GM23338 (cell line): ENCODE measurements around the gene ABCF3.

Source experiments
- CREB1 ChIP-seq: fragments of 250-450 bp; sonication (Bioruptor Pico); IDR thresholded peaks from 2 replicates; pipeline ENCODE4 v1.5.0; 2020; ENCODE audit warnings: low read depth, mild to moderate bottlenecking, moderate library complexity
- EZH2 ChIP-seq: fragments of 200-600 bp; sonication (generic); IDR thresholded peaks from one replicate; pipeline ENCODE4 v1.8.0; 2017; ENCODE audit warnings: antibody characterized with exemption, mild to moderate bottlenecking, low read depth; ENCODE audit not compliant: unreplicated experiment
- JUNB ChIP-seq: IDR thresholded peaks from one replicate; pipeline ENCODE4 v1.6.1; 2016; ENCODE audit warnings: antibody characterized with exemption; ENCODE audit not compliant: unreplicated experiment
- POLR2AphosphoS5 ChIP-seq: IDR thresholded peaks from 2 replicates; pipeline ENCODE4 v1.6.1; 2016; ENCODE audit warnings: antibody characterized with exemption, low read depth
- ZNF114 ChIP-seq: fragments of 250-450 bp; sonication (Bioruptor Pico); IDR thresholded peaks from 2 replicates; pipeline ENCODE4 v1.5.0; 2020; ENCODE audit warnings: mild to moderate bottlenecking, moderate library complexity
- ZNF331 ChIP-seq: fragments of 250-450 bp; sonication (Bioruptor Pico); IDR thresholded peaks from 2 replicates; pipeline ENCODE4 v1.5.0; 2020; ENCODE audit warnings: low read depth, mild to moderate bottlenecking, moderate library complexity
- TF ChIP-seq, protein P1 (sequence below), 2 experiments: fragments of 200-600 bp in 1 of 2; sonication (generic) in 1 of 2; conservative IDR thresholded peaks; 2 replicates each; pipeline versions ENCODE4 v1.5.1 to v1.6.1; 2016 to 2017; ENCODE audit warnings: antibody characterized with exemption in 2 of 2, low read depth in 2 of 2, mild to moderate bottlenecking in 2 of 2, moderate library complexity in 1 of 2
- TF ChIP-seq, protein P2 (sequence below): IDR thresholded peaks from one replicate; pipeline ENCODE4 v1.6.1; 2018; ENCODE audit warnings: antibody characterized with exemption; ENCODE audit not compliant: unreplicated experiment

DNA sequence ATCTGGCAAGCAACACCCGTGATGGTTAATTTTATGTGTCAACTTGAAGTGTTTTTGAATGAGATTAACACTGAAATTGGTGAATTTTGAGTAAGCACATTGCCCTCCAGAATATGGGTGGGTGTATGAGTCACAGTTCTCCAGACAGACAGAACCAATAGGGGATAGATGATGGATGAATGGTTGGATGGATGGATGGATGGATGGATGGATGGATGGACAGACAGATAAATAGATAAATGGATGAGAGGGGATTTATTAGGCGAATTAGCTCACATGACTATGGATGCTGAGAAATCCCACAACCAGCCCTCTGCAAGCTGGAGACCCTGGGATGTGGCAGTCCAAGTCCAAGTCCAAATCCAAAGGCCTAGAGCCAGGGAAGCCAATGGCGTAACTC is 37.9 kb downstream of the ABCF3 start:
- TF ChIP-seq, protein P1, sequence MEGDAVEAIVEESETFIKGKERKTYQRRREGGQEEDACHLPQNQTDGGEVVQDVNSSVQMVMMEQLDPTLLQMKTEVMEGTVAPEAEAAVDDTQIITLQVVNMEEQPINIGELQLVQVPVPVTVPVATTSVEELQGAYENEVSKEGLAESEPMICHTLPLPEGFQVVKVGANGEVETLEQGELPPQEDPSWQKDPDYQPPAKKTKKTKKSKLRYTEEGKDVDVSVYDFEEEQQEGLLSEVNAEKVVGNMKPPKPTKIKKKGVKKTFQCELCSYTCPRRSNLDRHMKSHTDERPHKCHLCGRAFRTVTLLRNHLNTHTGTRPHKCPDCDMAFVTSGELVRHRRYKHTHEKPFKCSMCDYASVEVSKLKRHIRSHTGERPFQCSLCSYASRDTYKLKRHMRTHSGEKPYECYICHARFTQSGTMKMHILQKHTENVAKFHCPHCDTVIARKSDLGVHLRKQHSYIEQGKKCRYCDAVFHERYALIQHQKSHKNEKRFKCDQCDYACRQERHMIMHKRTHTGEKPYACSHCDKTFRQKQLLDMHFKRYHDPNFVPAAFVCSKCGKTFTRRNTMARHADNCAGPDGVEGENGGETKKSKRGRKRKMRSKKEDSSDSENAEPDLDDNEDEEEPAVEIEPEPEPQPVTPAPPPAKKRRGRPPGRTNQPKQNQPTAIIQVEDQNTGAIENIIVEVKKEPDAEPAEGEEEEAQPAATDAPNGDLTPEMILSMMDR (conservative IDR thresholded peaks at IDR 0.05; ENCODE audit: low read depth in 2 of 2): no peak
- TF ChIP-seq, protein P2, sequence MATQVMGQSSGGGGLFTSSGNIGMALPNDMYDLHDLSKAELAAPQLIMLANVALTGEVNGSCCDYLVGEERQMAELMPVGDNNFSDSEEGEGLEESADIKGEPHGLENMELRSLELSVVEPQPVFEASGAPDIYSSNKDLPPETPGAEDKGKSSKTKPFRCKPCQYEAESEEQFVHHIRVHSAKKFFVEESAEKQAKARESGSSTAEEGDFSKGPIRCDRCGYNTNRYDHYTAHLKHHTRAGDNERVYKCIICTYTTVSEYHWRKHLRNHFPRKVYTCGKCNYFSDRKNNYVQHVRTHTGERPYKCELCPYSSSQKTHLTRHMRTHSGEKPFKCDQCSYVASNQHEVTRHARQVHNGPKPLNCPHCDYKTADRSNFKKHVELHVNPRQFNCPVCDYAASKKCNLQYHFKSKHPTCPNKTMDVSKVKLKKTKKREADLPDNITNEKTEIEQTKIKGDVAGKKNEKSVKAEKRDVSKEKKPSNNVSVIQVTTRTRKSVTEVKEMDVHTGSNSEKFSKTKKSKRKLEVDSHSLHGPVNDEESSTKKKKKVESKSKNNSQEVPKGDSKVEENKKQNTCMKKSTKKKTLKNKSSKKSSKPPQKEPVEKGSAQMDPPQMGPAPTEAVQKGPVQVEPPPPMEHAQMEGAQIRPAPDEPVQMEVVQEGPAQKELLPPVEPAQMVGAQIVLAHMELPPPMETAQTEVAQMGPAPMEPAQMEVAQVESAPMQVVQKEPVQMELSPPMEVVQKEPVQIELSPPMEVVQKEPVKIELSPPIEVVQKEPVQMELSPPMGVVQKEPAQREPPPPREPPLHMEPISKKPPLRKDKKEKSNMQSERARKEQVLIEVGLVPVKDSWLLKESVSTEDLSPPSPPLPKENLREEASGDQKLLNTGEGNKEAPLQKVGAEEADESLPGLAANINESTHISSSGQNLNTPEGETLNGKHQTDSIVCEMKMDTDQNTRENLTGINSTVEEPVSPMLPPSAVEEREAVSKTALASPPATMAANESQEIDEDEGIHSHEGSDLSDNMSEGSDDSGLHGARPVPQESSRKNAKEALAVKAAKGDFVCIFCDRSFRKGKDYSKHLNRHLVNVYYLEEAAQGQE: no peak
- TF ChIP-seq POLR2AphosphoS5: no peak
- TF ChIP-seq ZNF331 (CRISPR knock-in tag): no peak
- no peak for TF ChIP-seq EZH2
- no peak for TF ChIP-seq ZNF114 (CRISPR knock-in tag)
- TF ChIP-seq CREB1 (CRISPR knock-in tag): no peak
- TF ChIP-seq JUNB: no peak
